CD4-positive, alpha-beta T cell treated with Interleukin-21 for 1 hour (primary cell): Measurements from ENCODE around the gene CTNNA2.

Experiments
- DNase-seq: peaks from one replicate; pipeline ENCODE4 v3.0.0-alpha.2; 2020

The CTNNA2 gene

GRCh38 chr2:80302001-80302313 lies 789.1 kb downstream of the CTNNA2 start:
- no peak for DNase-seq

GRCh38 chr2:80302314-80303005 lies 789.6 kb downstream of the CTNNA2 start:
- no peak for DNase-seq

- no peak for DNase-seq
Measured at GRCh38 chr2:80303006-80303908, 790.4 kb downstream of the CTNNA2 start.

GRCh38 chr2:80303909-80304837 lies 791.3 kb downstream of the CTNNA2 start, which contains the start of gene LRRTM1:
Gene LRRTM1 (minus strand): TSS chr2:80304752. CDS start chr2:80303819, 933 bp downstream.
- DNase-seq = no peak

- DNase-seq = no peak
Measured at GRCh38 chr2:80311304-80311703, 798.5 kb downstream of the CTNNA2 start.

GRCh38 chr2:80312282-80312839 lies 799.5 kb downstream of the CTNNA2 start:
- no peak for DNase-seq

GRCh38 chr2:80322311-80322920 lies 809.6 kb downstream of the CTNNA2 start:
- DNase-seq = no peak

GRCh38 chr2:80322958-80323357 lies 810.1 kb downstream of the CTNNA2 start:
- no peak for DNase-seq

- no peak for DNase-seq
Measured at GRCh38 chr2:80323610-80324009, 810.8 kb downstream of the CTNNA2 start.

- DNase-seq = no peak
Measured at GRCh38 chr2:80324525-80324924, 811.7 kb downstream of the CTNNA2 start.

- no peak for DNase-seq
Measured at GRCh38 chr2:80326214-80326613, 813.4 kb downstream of the CTNNA2 start.

GRCh38 chr2:80326861-80327260 lies 814.0 kb downstream of the CTNNA2 start:
- DNase-seq = no peak

- no peak for DNase-seq
Measured at GRCh38 chr2:80328159-80328571, 815.3 kb downstream of the CTNNA2 start.

GRCh38 chr2:80329491-80329890 lies 816.6 kb downstream of the CTNNA2 start:
- DNase-seq = no peak

GRCh38 chr2:80330527-80331450 lies 817.9 kb downstream of the CTNNA2 start:
- DNase-seq = no peak

- no peak for DNase-seq
Measured at GRCh38 chr2:80333886-80334285, 821.0 kb downstream of the CTNNA2 start.

- no peak for DNase-seq
Measured at GRCh38 chr2:80335411-80335810, 822.6 kb downstream of the CTNNA2 start.

GRCh38 chr2:80338794-80339193 lies 825.9 kb downstream of the CTNNA2 start:
- DNase-seq = no peak

- DNase-seq = no peak
Measured at GRCh38 chr2:80340022-80340421, 827.2 kb downstream of the CTNNA2 start.

GRCh38 chr2:80348078-80348477 lies 835.2 kb downstream of the CTNNA2 start:
- no peak for DNase-seq

GRCh38 chr2:80348953-80349352 lies 836.1 kb downstream of the CTNNA2 start:
- no peak for DNase-seq
